Measurements from ENCODE around the gene SCOC. TPM values are rescaled to one million over a fixed set of nuclear protein-coding genes. Genes with fewer than 3 reads are reported as not detected.
A peak's percentile ranks its signal among the peaks of the same experiment; 100 is the strongest.

Gene SCOC
- total RNA-seq, 4 donors from 2014 or later, result 21.5 to 36.6 (median 30.6) TPM

DNA sequence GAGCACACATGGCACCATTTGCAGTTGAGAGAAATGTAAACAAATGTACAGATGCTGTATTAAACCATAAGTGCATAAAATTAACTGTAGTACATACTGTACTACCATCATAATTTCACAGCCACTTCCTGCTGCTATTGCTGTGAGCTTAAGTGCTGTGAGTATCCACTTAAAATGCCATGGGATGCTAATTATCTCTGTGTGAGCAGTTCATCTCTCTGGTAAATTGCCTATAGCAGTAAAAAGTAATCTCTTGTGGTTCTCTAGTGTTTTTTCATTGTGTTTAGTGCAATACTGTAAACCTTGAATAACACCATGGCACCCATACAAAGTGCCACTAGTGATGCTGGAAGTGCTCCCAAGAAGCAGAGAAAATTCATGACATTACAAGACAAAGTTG, 9.9 kb upstream of the SCOC start:
- H3K9me3 ChIP-seq, result no peaks in the 10 kb centered on the region
- DNase-seq (no peak), ATAC-seq (no peak)
- H3K27ac ChIP-seq, result no peak overlapping the region
- intact Hi-C loops (cut with DNase I; ENCODE audit: low total_unique reads), result no loop called here
- no peaks in the 10 kb centered on the region for H3K27me3 ChIP-seq
- H3K4me1 ChIP-seq, result no peaks in the 10 kb centered on the region
- H3K4me3 ChIP-seq, result no peak overlapping the region
- TF ChIP-seq POLR2A (IDR thresholded peaks at IDR 0.05), result no peak
- TF ChIP-seq, protein P1, sequence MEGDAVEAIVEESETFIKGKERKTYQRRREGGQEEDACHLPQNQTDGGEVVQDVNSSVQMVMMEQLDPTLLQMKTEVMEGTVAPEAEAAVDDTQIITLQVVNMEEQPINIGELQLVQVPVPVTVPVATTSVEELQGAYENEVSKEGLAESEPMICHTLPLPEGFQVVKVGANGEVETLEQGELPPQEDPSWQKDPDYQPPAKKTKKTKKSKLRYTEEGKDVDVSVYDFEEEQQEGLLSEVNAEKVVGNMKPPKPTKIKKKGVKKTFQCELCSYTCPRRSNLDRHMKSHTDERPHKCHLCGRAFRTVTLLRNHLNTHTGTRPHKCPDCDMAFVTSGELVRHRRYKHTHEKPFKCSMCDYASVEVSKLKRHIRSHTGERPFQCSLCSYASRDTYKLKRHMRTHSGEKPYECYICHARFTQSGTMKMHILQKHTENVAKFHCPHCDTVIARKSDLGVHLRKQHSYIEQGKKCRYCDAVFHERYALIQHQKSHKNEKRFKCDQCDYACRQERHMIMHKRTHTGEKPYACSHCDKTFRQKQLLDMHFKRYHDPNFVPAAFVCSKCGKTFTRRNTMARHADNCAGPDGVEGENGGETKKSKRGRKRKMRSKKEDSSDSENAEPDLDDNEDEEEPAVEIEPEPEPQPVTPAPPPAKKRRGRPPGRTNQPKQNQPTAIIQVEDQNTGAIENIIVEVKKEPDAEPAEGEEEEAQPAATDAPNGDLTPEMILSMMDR (IDR thresholded peaks at IDR 0.05 in 4 of 5, conservative IDR thresholded peaks at IDR 0.05 in 1 of 5), result no peak
- in situ Hi-C loops (cut with MboI; ENCODE audit: low sequenced_read_pairs in 4 of 4), result loop anchor here in 2 of 4 donors (10.0 to 25.0 kb wide), 3 partner anchors 491 to 626 kb away; no protein-coding TSS in a partner anchor
- no peaks in the 10 kb centered on the region for H3K36me3 ChIP-seq

DNA sequence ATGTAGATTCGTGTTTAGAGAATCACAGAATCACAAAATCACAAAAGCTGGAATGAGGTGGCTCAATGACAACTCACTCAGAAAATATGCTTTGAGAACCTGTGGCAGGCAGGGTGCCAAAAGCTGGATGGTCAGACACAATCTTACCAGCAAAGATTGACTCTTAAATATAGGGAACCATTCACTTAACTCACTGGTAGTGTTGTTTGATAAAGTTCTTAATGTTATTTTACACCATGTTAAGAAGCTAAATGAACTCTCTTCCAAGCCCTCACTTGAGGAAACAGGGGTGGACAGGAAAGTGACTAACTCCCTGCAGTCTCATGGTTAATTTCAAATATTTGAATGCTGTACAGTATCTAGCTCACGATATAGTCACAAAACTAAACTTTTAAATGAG, 5.7 kb upstream of the SCOC start:
- DNase-seq (no peak), ATAC-seq (no peak)
- no peak for TF ChIP-seq POLR2A (IDR thresholded peaks at IDR 0.05)
- TF ChIP-seq, protein P1 (IDR thresholded peaks at IDR 0.05 in 4 of 5, conservative IDR thresholded peaks at IDR 0.05 in 1 of 5), result no peak
- H3K4me3 ChIP-seq, result no peak overlapping the region
- intact Hi-C loops (cut with DNase I; ENCODE audit: low total_unique reads), result no loop called here
- in situ Hi-C loops (cut with MboI; ENCODE audit: low sequenced_read_pairs in 4 of 4), result loop anchor here in 2 of 4 donors (10.0 to 25.0 kb wide), 3 partner anchors 487 to 630 kb away; no protein-coding TSS in a partner anchor
- peaks cover 3 to 5% of the 10 kb centered on the region in 2 donors for H3K4me1 ChIP-seq
- no peak overlapping the region for H3K27ac ChIP-seq
- H3K27me3 ChIP-seq, result no peaks in the 10 kb centered on the region
- H3K9me3 ChIP-seq, result no peaks in the 10 kb centered on the region
- H3K36me3 ChIP-seq, result no peaks in the 10 kb centered on the region

DNA sequence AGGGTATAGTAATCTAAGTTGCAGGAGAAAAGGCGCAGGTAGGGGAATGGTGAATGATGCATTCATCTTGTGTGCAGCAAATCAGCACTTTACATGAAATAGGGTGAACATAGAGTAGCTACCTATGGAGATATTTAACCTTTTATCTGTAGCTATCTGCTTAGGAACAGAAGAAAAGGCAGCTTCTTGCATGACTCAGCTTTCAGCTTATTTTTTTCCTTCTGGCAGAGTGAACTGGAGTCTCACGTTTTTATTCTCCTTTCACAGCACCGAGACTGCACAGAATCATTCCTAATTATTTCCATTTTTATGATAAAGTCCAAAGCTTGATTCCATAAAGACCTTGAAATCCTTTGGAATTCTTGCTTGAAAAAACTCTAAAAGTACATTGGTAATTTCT, 4.8 kb upstream of the SCOC start:
- Histone ChIP-seq H3K36me3 (no peaks in the 10 kb centered on the region), H3K9me3 (no peaks in the 10 kb centered on the region), H3K4me3 (no peak overlapping the region), H3K4me1 (peaks cover 4 to 5% of the 10 kb centered on the region in 2 donors), H3K27ac (no peak overlapping the region), H3K27me3 (no peaks in the 10 kb centered on the region)
- intact Hi-C loops (cut with DNase I; ENCODE audit: low total_unique reads), result no loop called here
- ATAC-seq (no peak), DNase-seq (no peak)
- TF ChIP-seq, protein P1 (IDR thresholded peaks at IDR 0.05 in 4 of 5, conservative IDR thresholded peaks at IDR 0.05 in 1 of 5), result no peak
- no peak for TF ChIP-seq POLR2A (IDR thresholded peaks at IDR 0.05)
- in situ Hi-C loops (cut with MboI; ENCODE audit: low sequenced_read_pairs in 4 of 4), result loop anchor here in 2 of 4 donors (10.0 to 25.0 kb wide), 3 partner anchors 486 to 631 kb away; no protein-coding TSS in a partner anchor

DNA sequence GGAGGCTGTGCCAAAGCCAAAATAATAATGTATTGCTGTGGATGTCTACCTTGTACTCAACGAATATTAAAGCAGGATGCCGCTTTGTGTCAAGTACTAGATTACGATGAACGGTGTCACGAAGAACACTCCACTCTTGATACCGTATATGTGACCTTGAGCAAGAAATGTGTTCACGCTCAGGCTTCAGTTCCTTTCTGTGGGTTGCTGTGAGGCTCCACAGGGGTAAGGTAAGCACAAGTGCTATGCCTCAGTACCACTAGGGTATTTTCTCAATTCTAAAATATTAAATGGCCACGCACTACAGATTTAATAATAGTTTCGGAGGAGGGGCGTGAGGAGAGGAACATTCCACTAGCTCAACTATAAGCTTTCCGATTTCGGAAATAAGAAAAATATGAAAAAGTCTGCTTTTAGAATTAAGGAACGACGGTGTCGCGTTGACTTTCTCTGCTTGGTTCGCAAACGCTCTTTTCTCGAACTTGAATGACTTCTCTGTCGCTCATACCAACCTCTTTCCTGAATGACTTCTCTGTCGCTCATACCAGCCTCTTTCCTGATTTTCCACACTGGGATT, 607 bp upstream of the SCOC start:
- peak overlapping the region; percentile 86 to 96 (median 90) for H3K27ac ChIP-seq
- no peaks in the 10 kb centered on the region for H3K27me3 ChIP-seq
- peak overlapping the region; percentile 68 to 97 (median 76) for H3K4me3 ChIP-seq
- H3K9me3 ChIP-seq, result no peaks in the 10 kb centered on the region
- peaks cover 28 to 33% of the 10 kb centered on the region in 2 donors for H3K4me1 ChIP-seq
- DNase-seq, result no peak
- TF ChIP-seq, protein P1 (IDR thresholded peaks at IDR 0.05 in 4 of 5, conservative IDR thresholded peaks at IDR 0.05 in 1 of 5), result peak in 4 of 5 experiments; percentile 34 to 56 (median 42)
- TF ChIP-seq POLR2A (IDR thresholded peaks at IDR 0.05), result no peak
- intact Hi-C loops (cut with DNase I; ENCODE audit: low total_unique reads) (loop anchor here (2.0 to 5.0 kb wide), 3 partner anchors 66 to 641 kb away; partner anchors contain the start of gene ELMOD2), in situ Hi-C loops (cut with MboI; ENCODE audit: low sequenced_read_pairs in 4 of 4) (loop anchor here in 3 of 4 donors (10.0 to 25.0 kb wide), 5 partner anchors 152 to 636 kb away; partner anchors contain the start of gene ELMOD2 (in 2 of the 3))
- no peaks in the 10 kb centered on the region for H3K36me3 ChIP-seq
- ATAC-seq, result peak; percentile 45 to 50
